Ureter (tissue), 1 donor: ENCODE data around the gene EBF4. TPM values are rescaled to one million over a fixed set of nuclear protein-coding genes. Genes with fewer than 3 reads are reported as not detected.

ENCODE experiments used
- total RNA-seq: library from RNA; stranded (reverse); gene quantifications from one replicate; pipeline ENCODE4 v1.2.4, GENCODE V29; 2023
- donor health status: DM: yes; HTN: yes; CAD: no.

Gene EBF4
- total RNA-seq, 1 donor from 2014 or later = 30.3 TPM

Other genes starting within 250 kb of the EBF4 start
- 130 TPM for gene SNRPB, start 222.0 kb upstream of the EBF4 start, total RNA-seq
- 13.1 TPM for gene ZNF343, start 183.9 kb upstream of the EBF4 start, total RNA-seq
- gene TMC2, start 156.2 kb upstream of the EBF4 start, total RNA-seq = not detected
- 179 TPM for gene NOP56, start 40.1 kb upstream of the EBF4 start, total RNA-seq
- 79.8 TPM for gene IDH3B, start 28.6 kb upstream of the EBF4 start, total RNA-seq
- 3.0 TPM for gene CPXM1, start 107.8 kb downstream of the EBF4 start, total RNA-seq
- gene C20orf141, start 122.2 kb downstream of the EBF4 start, total RNA-seq = not detected
- not detected for gene TMEM239, start 123.6 kb downstream of the EBF4 start, total RNA-seq
- gene PCED1A, start 147.9 kb downstream of the EBF4 start, total RNA-seq = 53.5 TPM
- gene VPS16, start 148.0 kb downstream of the EBF4 start, total RNA-seq = 38.0 TPM
- 79.5 TPM for gene PTPRA, start 180.7 kb downstream of the EBF4 start, total RNA-seq